Stimulated activated naive CD8-positive, alpha-beta T cell treated with anti-CD3 and anti-CD28 coated beads, Interleukin-15, amount 100 ng/mL, for 72 hours (primary cell): ENCODE measurements around the gene RND2.
A peak's percentile ranks its signal among the peaks of the same experiment; 100 is the strongest.
"Not testable (repeated sequence)": the region's sequence is repeated elsewhere in the genome, so short reads cannot be mapped to it uniquely, and the experiment has no call there.

Source experiments
- ATAC-seq: fragments of 150-1000 bp; cut with Tn5 transposase; 2 replicates; pipeline ENCODE4 v1.10.0; 2021; ENCODE audit warnings: mild to moderate bottlenecking, moderate library complexity
- DNase-seq, 2 donors: peaks; one replicate each; pipeline ENCODE4 v3.0.0; 2021 to 2022
- H3K27ac Mint-ChIP-seq, 2 donors: one replicate each; pipeline ENCODE4 v1.8.0; 2022; ENCODE audit warnings: mild to moderate bottlenecking in 2 of 2, mixed read lengths in 2 of 2, moderate library complexity in 2 of 2
- H3K27me3 Mint-ChIP-seq: one replicate; pipeline ENCODE4 v1.8.0; 2022; ENCODE audit warnings: mixed read lengths
- H3K4me1 Mint-ChIP-seq: one replicate; pipeline ENCODE4 v1.8.0; 2022; ENCODE audit warnings: mild to moderate bottlenecking, mixed read lengths
- H3K4me3 Mint-ChIP-seq, 2 donors: one replicate each; pipeline ENCODE4 v1.8.0; 2022; ENCODE audit warnings: mild to moderate bottlenecking in 2 of 2, mixed read lengths in 2 of 2, moderate library complexity in 1 of 2
- H3K9me3 Mint-ChIP-seq, 2 donors: one replicate each; pipeline ENCODE4 v1.8.0; 2022; ENCODE audit warnings: mixed read lengths in 2 of 2

RND2 gene, protein sequence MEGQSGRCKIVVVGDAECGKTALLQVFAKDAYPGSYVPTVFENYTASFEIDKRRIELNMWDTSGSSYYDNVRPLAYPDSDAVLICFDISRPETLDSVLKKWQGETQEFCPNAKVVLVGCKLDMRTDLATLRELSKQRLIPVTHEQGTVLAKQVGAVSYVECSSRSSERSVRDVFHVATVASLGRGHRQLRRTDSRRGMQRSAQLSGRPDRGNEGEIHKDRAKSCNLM

GRCh38 chr17:43024407-43025289 is at the start of gene RND2:
Gene RND2, plus strand, starts transcription at chr17:43025231. Its CDS starts 117 bp downstream, at chr17:43025348.
- ATAC-seq (peak; percentile 80), DNase-seq (peak; percentile 74 to 85)
- Mint-ChIP-seq H3K27me3 (peaks cover 13% of the 10 kb centered on the region), H3K9me3 (no peaks in the 10 kb centered on the region), H3K4me1 (peaks cover 45% of the 10 kb centered on the region), H3K4me3 (peak within 1 kb of the TSS; percentile 81 to 82), H3K27ac (peak within 1 kb of the TSS; percentile 69 to 89)

DNA sequence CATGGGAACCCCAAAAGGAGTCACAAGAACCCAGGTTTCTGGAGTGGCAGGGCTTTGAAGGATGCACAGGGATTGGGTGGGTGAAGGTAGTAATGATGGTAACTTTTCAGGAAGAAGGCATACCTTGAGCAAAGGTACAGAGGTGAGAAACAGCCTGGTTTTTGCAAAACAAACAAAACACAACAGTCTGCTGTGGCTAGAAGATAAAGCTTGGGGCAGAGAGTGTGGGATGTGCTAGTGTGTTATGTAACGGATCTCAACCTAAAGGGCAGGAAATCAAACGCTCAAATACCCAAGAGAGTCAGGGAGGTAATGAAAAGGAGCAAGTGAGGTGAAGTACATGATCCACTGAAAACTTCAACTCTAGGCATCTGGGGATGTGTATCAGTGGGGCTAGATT is 49.8 kb upstream of the RND2 start:
- Mint-ChIP-seq H3K4me1 (peaks cover 16% of the 10 kb centered on the region), H3K27ac (no peak overlapping the region), H3K27me3 (no peaks in the 10 kb centered on the region), H3K4me3 (no peak overlapping the region), H3K9me3 (no peaks in the 10 kb centered on the region)
- DNase-seq, result no peak
- no peak for ATAC-seq

- H3K4me3 Mint-ChIP-seq, ATAC-seq, H3K9me3 Mint-ChIP-seq, H3K27me3 Mint-ChIP-seq, DNase-seq, H3K27ac Mint-ChIP-seq: not testable (repeated sequence)
- peaks cover 16% of the 10 kb centered on the region for H3K4me1 Mint-ChIP-seq
Measured at GRCh38 chr17:42975701-42976100, 49.3 kb upstream of the RND2 start.

DNA sequence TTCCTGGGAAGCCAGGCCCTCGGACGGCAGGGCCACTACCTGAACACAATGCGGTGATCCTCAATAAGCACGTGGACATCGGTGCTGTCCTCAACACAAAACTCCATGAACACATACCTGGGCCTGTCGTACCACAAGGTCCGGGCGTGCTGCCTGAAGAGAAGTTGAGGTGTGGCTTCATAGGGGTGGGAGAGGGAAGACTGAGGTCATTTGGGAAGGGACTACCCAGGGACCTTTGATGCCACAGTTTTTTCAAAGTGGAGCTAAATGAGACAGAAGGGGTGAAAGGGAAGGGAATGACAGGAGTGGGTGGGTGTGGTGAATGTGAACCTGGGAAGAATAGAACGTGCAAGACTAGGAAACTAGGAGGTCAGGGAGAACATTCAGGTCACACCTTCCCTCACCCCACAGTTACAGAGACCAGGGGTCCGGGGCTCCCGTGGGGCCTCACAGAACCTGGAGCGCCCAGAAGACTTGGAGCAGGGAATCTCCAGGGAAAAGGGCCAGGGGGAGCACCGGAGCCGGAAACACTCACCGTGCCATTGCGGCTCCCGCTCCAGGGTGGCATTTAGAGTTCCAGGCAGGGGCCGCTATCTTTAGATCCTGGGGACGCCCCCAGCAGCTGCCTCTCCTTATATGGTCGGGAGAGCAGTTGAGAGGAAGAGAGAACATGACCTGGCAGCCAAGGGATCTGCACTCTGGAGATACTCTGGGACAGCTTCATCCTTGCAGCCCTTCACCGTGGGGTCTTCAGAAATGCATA is 45.3 kb upstream of the RND2 start, which contains the start of gene PTGES3L:
Gene PTGES3L, minus strand, starts transcription at position 570 of the 763 bp plus-strand sequence. Its CDS starts 27 bp downstream, at position 543.
- ATAC-seq, result peak; percentile 74
- Mint-ChIP-seq H3K4me1 (peaks cover 43% of the 10 kb centered on the region), H3K9me3 (no peaks in the 10 kb centered on the region), H3K4me3 (peak within 1 kb of the TSS; percentile 91 to 97), H3K27me3 (no peaks in the 10 kb centered on the region), H3K27ac (peak within 1 kb of the TSS; percentile 96)
- DNase-seq, result peak in 1 of 2 donors; percentile 46

DNA sequence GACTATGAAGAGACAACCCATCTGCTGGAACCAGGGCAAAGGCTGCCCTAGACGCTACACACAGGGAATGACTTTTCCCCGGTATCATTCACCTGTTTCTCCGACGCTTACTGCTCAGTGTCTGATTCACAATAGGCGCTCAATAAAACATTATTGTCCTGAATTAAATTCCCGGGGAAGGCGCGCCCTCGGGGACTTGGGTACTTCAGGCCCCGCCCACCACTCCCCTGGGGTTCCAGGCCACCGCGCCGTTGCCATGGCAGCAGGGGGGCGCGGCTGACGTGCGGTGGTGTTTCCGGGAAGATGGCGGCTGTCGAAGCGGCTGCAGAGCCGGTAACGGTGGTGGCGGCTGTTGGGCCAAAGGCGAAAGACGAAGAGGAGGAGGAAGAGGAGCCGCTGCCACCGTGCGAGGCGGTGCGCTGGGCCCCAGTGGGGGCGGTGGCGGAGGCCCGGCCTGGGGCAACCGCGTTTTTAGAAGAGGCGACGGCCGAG is 44.7 kb upstream of the RND2 start, which contains the start of gene RUNDC1:
Gene RUNDC1, plus strand, starts transcription at position 292 of the 492 bp plus-strand sequence. Its CDS starts 12 bp downstream, at position 304.
- H3K4me1 Mint-ChIP-seq, result peaks cover 43% of the 10 kb centered on the region
- H3K9me3 Mint-ChIP-seq, result no peaks in the 10 kb centered on the region
- DNase-seq, result peak; percentile 85 to 88
- peak within 1 kb of the TSS; percentile 96 for H3K27ac Mint-ChIP-seq
- peak within 1 kb of the TSS; percentile 91 to 97 for H3K4me3 Mint-ChIP-seq
- ATAC-seq, result peak; percentile 87
- no peaks in the 10 kb centered on the region for H3K27me3 Mint-ChIP-seq

- peak overlapping the region; percentile 91 to 97 for H3K4me3 Mint-ChIP-seq
- peaks cover 42% of the 10 kb centered on the region for H3K4me1 Mint-ChIP-seq
- ATAC-seq (peak; percentile 91), DNase-seq (peak; percentile 52 to 75)
- H3K9me3 Mint-ChIP-seq, result no peaks in the 10 kb centered on the region
- H3K27ac Mint-ChIP-seq, result peak overlapping the region; percentile 80 to 87
- H3K27me3 Mint-ChIP-seq, result no peaks in the 10 kb centered on the region
Measured at GRCh38 chr17:42980766-42981397, 44.1 kb upstream of the RND2 start.

DNA sequence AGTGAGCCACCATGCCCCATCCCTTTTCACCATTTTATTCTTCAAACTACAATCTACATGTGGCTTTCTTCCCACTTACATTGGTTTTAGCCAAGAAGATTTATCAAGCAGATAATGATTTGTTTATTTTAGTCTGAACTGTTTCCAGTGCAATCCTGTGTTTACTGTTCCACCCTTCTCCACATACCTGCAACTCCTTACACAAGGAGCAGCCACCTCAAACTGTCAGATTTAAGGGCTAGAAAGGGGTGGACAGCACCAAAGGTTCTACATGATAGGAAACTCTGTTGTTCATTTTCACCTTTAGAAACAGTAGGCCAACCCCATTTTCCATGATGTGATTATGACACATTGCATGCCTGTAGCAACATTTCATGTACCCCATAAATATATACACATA is 42.8 kb upstream of the RND2 start:
- Mint-ChIP-seq H3K4me1 (peaks cover 42% of the 10 kb centered on the region), H3K27ac (no peak overlapping the region), H3K4me3 (peak overlapping the region in 1 of 2 donors; percentile 6), H3K9me3 (no peaks in the 10 kb centered on the region), H3K27me3 (no peaks in the 10 kb centered on the region)
- ATAC-seq, result no peak
- DNase-seq, result no peak

DNA sequence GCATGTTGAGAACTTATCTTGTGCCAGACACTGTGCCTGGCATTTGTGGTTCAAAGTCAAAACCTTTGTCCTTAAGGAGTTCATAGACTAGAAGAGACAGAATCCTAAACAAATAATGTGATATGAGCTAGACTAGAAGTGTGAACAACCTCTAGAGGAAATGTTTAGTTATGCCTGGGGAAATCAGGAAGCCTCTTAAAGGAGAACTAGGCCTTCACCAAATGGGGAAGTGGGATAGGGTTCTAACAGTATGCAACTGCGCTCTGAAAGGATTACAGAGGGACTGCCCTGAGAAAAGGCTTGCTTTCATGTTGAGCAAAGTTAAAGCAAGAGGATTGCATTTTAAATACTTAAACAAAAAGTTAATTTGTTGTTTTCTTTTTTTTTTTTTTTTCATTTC is 39.8 kb upstream of the RND2 start:
- H3K27ac Mint-ChIP-seq, result no peak overlapping the region
- DNase-seq (no peak), ATAC-seq (no peak)
- no peaks in the 10 kb centered on the region for H3K27me3 Mint-ChIP-seq
- no peak overlapping the region for H3K4me3 Mint-ChIP-seq
- no peaks in the 10 kb centered on the region for H3K9me3 Mint-ChIP-seq
- H3K4me1 Mint-ChIP-seq, result peaks cover 32% of the 10 kb centered on the region

DNA sequence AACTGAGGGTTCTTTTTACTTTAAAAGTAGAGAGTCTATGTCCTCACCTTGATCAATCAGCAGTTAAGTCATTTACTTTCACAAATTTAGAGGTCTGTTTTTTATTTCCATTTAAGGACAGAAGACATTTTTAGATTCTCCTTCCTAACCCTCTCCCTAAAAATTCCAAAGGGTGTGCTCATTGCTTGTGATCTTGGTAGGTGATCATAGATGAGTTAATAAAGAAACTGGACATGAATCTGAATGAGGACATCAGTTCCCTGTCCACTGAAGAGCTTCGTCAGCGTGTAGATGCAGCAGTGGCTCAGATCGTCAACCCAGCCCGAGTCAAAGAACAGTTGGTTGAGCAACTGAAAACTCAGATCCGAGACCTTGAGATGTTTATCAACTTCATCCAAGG is 35.9 kb upstream of the RND2 start:
- H3K27me3 Mint-ChIP-seq, result no peaks in the 10 kb centered on the region
- peaks cover 11% of the 10 kb centered on the region for H3K4me1 Mint-ChIP-seq
- no peaks in the 10 kb centered on the region for H3K9me3 Mint-ChIP-seq
- ATAC-seq (no peak), DNase-seq (no peak)
- no peak overlapping the region for H3K27ac Mint-ChIP-seq
- H3K4me3 Mint-ChIP-seq, result no peak overlapping the region

DNA sequence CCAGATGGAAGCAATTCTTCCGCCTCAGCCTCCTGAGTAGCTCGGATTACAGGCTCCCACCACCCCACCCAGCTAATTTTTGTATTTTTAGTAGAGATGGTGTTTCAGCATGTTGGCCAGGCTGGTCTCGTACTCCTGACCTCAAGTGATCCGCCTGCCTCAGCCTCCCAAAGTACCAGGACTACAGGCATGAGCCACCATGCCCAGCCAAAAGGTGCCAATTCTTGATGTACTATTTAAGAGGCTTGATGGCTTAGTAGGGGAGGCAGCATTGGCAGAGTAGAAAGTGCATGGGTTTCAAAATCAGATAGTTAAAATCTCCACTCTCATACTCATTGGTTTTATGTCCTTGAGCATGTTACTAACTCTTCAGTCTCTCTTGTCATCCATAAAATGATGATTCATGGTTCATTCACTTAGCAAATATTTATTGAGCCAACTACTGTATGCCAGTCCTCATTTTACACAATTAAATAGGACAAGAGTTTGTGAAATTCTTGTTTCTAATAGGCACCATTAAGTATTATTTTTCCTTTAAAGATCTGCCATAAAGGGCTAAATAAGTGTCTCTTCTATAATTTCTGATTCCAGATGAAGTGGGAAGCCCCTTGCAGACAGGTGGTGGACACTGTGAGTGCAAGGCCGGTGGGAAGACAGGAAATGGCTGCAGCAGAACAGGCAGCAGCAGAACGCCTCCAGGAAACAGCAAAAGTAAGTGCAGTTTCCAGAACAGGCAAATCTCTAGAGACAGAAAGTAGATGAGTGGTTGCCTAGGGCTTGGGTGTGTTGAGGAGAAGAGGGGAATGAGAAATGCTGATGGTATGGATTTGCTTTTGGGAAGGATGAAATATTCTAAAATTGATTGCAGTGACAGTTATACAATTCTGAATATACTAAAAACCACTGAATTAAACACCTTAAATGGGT is 35.0 kb upstream of the RND2 start:
- Mint-ChIP-seq H3K27ac (no peak overlapping the region), H3K9me3 (no peaks in the 10 kb centered on the region), H3K27me3 (no peaks in the 10 kb centered on the region), H3K4me3 (no peak overlapping the region), H3K4me1 (peaks cover 4% of the 10 kb centered on the region)
- DNase-seq (no peak), ATAC-seq (no peak)

DNA sequence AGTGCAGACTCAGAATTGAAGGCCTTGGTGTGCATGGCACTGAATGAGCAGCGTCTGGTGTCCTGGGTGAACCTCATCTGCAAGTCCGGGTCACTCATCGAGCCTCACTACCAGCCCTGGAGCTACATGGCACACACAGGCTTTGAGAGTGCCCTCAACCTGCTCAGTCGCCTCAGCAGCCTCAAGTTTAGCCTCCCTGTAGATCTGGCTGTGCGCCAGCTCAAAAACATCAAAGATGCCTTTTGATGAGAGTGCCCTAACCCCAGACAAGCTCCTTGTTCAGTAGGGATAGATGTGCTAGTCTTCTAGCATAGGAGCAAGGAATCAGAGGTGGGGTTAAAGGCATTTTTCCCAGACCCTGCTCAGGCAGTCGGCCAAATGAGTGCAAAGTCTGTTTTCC is 33.6 kb upstream of the RND2 start:
- Mint-ChIP-seq H3K27ac (no peak overlapping the region), H3K27me3 (no peaks in the 10 kb centered on the region), H3K9me3 (no peaks in the 10 kb centered on the region), H3K4me3 (no peak overlapping the region), H3K4me1 (no peaks in the 10 kb centered on the region)
- no peak for DNase-seq
- no peak for ATAC-seq

DNA sequence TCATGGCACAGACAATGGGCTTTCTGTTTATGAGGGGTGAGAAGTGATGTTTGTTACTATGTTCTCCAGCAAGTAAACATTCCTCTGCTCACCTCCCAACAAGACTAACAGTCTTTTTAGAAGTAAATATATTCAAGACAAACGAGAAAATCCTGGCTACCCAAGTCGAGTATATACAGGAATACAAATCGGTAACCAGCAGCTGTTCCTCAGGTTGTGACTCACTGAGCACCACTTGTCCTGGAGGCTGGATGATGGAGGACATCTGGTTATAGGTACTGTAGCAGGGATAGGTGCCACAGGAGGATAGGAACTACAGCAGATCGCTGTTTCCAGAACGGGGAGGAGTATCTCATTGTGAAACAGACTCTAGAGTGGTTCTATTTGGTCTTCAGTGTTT is 32.2 kb upstream of the RND2 start:
- no peak overlapping the region for H3K27ac Mint-ChIP-seq
- peaks cover 8% of the 10 kb centered on the region for H3K4me1 Mint-ChIP-seq
- no peaks in the 10 kb centered on the region for H3K27me3 Mint-ChIP-seq
- no peak overlapping the region for H3K4me3 Mint-ChIP-seq
- DNase-seq (no peak), ATAC-seq (no peak)
- no peaks in the 10 kb centered on the region for H3K9me3 Mint-ChIP-seq

DNA sequence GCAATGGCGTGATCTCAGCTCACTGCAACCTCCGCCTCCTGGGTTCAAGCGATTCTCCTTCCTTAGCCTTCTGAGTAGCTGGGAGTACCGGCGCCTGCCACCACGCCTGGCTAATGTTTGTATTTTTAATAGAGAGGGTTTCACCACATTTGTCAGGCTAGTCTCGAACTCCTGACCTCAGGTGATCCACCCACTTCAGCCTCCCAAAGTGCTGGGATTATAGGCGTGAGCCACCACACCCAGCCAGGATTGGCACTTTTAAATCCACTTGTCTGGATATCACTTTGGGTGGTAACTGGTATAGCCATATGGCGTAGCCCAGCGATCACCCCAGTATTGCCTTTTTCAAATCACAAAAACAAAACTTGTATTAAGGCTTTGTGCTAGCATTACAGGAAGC is 31.1 kb upstream of the RND2 start:
- H3K9me3 Mint-ChIP-seq, ATAC-seq, H3K4me3 Mint-ChIP-seq, H3K27me3 Mint-ChIP-seq, H3K27ac Mint-ChIP-seq, DNase-seq: not testable (repeated sequence)
- H3K4me1 Mint-ChIP-seq, result peaks cover 11% of the 10 kb centered on the region

GRCh38 chr17:42997390-42997983 is 27.5 kb upstream of the RND2 start:
- DNase-seq, result no peak
- Mint-ChIP-seq H3K4me3 (peak overlapping the region; percentile 89), H3K27ac (peak overlapping the region; percentile 99), H3K9me3 (no peaks in the 10 kb centered on the region), H3K27me3 (no peaks in the 10 kb centered on the region), H3K4me1 (peaks cover 42% of the 10 kb centered on the region)
- peak; percentile 1 for ATAC-seq
